SK-N-SH (cell line): ENCODE results near the gene RECK. TPM values are rescaled to one million over a fixed set of nuclear protein-coding genes. Genes with fewer than 3 reads are reported as not detected.

Experiments used
- CTCF ChIA-PET: fragments of 300-600, 350-600 bp; formaldehyde crosslinking; extraction: SDS; loops from one replicate; lab custom pipeline; 2021; lab: Yijun Ruan, JAX
- POLR2A ChIA-PET: fragments of 350-600 bp; sonication (Branson Sonifier 250); formaldehyde crosslinking; extraction: SDS; loops from one replicate; lab custom pipeline; 2020; ENCODE audit warnings: antibody characterized with exemption, inconsistent platforms; lab: Yijun Ruan, JAX
- DNase-seq: peaks from one replicate; pipeline ENCODE4 v3.0.0; 2012
- H2AFZ ChIP-seq: fragments of 200-600 bp; sonication (generic); 2 replicates; pipeline ENCODE4 v1.8.1; 2016; ENCODE audit warnings: antibody characterized with exemption, mild to moderate bottlenecking, low read depth
- H3F3A ChIP-seq: fragments of 200-600 bp; sonication (generic); replicated peaks from 2 replicates; pipeline ENCODE3; 2016; ENCODE audit warnings: antibody characterized with exemption, mild to moderate bottlenecking; ENCODE audit not compliant: insufficient read depth
- H3K27ac ChIP-seq, 2 experiments: fragments of 200-500 bp in 1 of 2; fragments of 200-600 bp in 1 of 2; sonication (Bioruptor generic) in 1 of 2; sonication (generic), shearing (Covaris generic) in 1 of 2; 2 replicates each; pipeline versions ENCODE4 v1.5.1 to v1.6.1; 2014 to 2016; ENCODE audit warnings: low read depth in 2 of 2, inconsistent platforms in 1 of 2, low read length in 1 of 2, mild to moderate bottlenecking in 1 of 2, mixed read lengths in 1 of 2
- H3K27me3 ChIP-seq: fragments of 200-600 bp; sonication (generic), shearing (Covaris generic); 2 replicates; pipeline ENCODE4 v1.6.1; 2016; ENCODE audit warnings: mixed run types; ENCODE audit not compliant: insufficient read depth
- H3K36me3 ChIP-seq, 2 experiments: fragments of 200-500 bp in 1 of 2; fragments of 200-600 bp in 1 of 2; sonication (Bioruptor generic) in 1 of 2; sonication (generic) in 1 of 2; replicated peaks in 1 of 2; 2 replicates each; pipeline versions ENCODE3 to v1.5.1; 2014 to 2016; ENCODE audit warnings: low read length in 1 of 2, mild to moderate bottlenecking in 1 of 2; ENCODE audit not compliant: insufficient read depth in 2 of 2, control insufficient read depth in 1 of 2
- H3K4me1 ChIP-seq, 2 experiments: fragments of 200-500 bp in 1 of 2; fragments of 200-600 bp in 1 of 2; sonication (Bioruptor generic) in 1 of 2; sonication (generic), shearing (Covaris generic) in 1 of 2; 2 replicates each; pipeline versions ENCODE4 v1.5.1 to v1.6.1; 2014 to 2016; ENCODE audit warnings: low read depth in 1 of 2, low read length in 1 of 2, mixed run types in 1 of 2; ENCODE audit not compliant: insufficient read depth in 2 of 2, control insufficient read depth in 1 of 2
- H3K4me2 ChIP-seq: fragments of 200-600 bp; sonication (generic), shearing (Covaris generic); 2 replicates; pipeline ENCODE4 v1.6.1; 2017; ENCODE audit warnings: mixed run types
- H3K4me3 ChIP-seq, 2 experiments: fragments of 200-500 bp in 1 of 2; fragments of 200-600 bp in 1 of 2; sonication (Bioruptor generic) in 1 of 2; sonication (generic), shearing (Covaris generic) in 1 of 2; 2 replicates each; pipeline versions ENCODE4 v1.5.1 to v1.8.1; 2014 to 2016; ENCODE audit warnings: low read depth in 2 of 2, inconsistent platforms in 1 of 2, low read length in 1 of 2, mild to moderate bottlenecking in 1 of 2, mixed read lengths in 1 of 2, moderate library complexity in 1 of 2
- H3K79me2 ChIP-seq: fragments of 200-600 bp; sonication (generic); 2 replicates; pipeline ENCODE4 v1.8.1; 2017; ENCODE audit warnings: mild to moderate bottlenecking; ENCODE audit not compliant: insufficient read depth
- H3K9ac ChIP-seq: fragments of 200-600 bp; sonication (generic); 2 replicates; pipeline ENCODE4 v1.6.1; 2017; ENCODE audit warnings: mixed run types
- H3K9me2 ChIP-seq: fragments of 200-600 bp; sonication (generic); 2 replicates; pipeline ENCODE4 v1.6.1; 2017; ENCODE audit warnings: mixed run types
- H3K9me3 ChIP-seq: fragments of 200-600 bp; sonication (generic); 2 replicates; pipeline ENCODE4 v1.6.1; 2017; ENCODE audit warnings: mixed run types, mild to moderate bottlenecking, moderate library complexity
- H4K20me1 ChIP-seq: fragments of 200-600 bp; sonication (generic); 2 replicates; pipeline ENCODE4 v1.6.1; 2017; ENCODE audit warnings: mild to moderate bottlenecking, mixed run types; ENCODE audit not compliant: insufficient read depth
- EP300 ChIP-seq, 2 experiments: IDR thresholded peaks; 2 replicates each; pipeline versions ENCODE4 v1.4.0 to v1.6.1; 2012; ENCODE audit warnings: borderline replicate concordance in 1 of 2, low read depth in 1 of 2, low read length in 1 of 2
- EZH2phosphoT487 ChIP-seq: fragments of 200-600 bp; sonication (generic); IDR thresholded peaks from 2 replicates; pipeline ENCODE4 v1.6.1; 2017; ENCODE audit warnings: low read depth, mixed run types, mild to moderate bottlenecking, antibody characterized with exemption, moderate library complexity, borderline replicate concordance
- GABPA ChIP-seq: IDR thresholded peaks from 2 replicates; pipeline ENCODE4 v1.4.0; 2012; ENCODE audit warnings: low read depth, mild to moderate bottlenecking
- GATA2 ChIP-seq: sonication (generic); formaldehyde crosslinking; IDR thresholded peaks from 2 replicates; pipeline ENCODE4 v1.5.0; 2020; ENCODE audit warnings: mild to moderate bottlenecking, missing genetic modification reagents
- MEF2A ChIP-seq: IDR thresholded peaks from 2 replicates; pipeline ENCODE4 v1.4.0; 2012; ENCODE audit warnings: low read depth, borderline replicate concordance
- MXI1 ChIP-seq: IDR thresholded peaks from 2 replicates; pipeline ENCODE4 v1.6.1; 2012; ENCODE audit warnings: mild to moderate bottlenecking, low read depth, low read length, improper control_type of control experiment
- NFIC ChIP-seq: IDR thresholded peaks from 2 replicates; pipeline ENCODE4 v1.4.0; 2012; ENCODE audit warnings: borderline replicate concordance
- POLR2AphosphoS5 ChIP-seq: IDR thresholded peaks from 2 replicates; pipeline ENCODE4 v1.6.1; 2012; ENCODE audit warnings: low read depth, low read length
- RFX5 ChIP-seq: IDR thresholded peaks from 2 replicates; pipeline ENCODE4 v1.6.1; 2012; ENCODE audit warnings: mild to moderate bottlenecking, improper control_type of control experiment, low read length
- SIN3A ChIP-seq: IDR thresholded peaks from 2 replicates; pipeline ENCODE4 v1.6.1; 2012; ENCODE audit warnings: low read depth, mild to moderate bottlenecking, low read length, moderate library complexity, borderline replicate concordance
- WGBS: methylation state at CpG from one replicate; pipeline ENCODE4 v1.1.6; 2017; ENCODE audit warnings: low lambda C conversion rate; 5-methylcytosine and 5-hydroxymethylcytosine counted together
- polyA plus RNA-seq, 3 experiments: library from polyadenylated mRNA; depleted of rRNA; stranded (reverse); fragments of >200 nt; gene quantifications; 2 replicates each; pipeline ENCODE4 v1.2.3, GENCODE V29; 2012
- TF ChIP-seq, protein P1 (sequence below): fragments of 150-350 bp; IDR thresholded peaks from 2 replicates; pipeline ENCODE4 v1.6.1; 2016; ENCODE audit warnings: mild to moderate bottlenecking, low read depth, low read length
- TF ChIP-seq, protein P2 (sequence below): IDR thresholded peaks from 2 replicates; pipeline ENCODE4; 2012
- TF ChIP-seq, protein P3 (sequence below): IDR thresholded peaks from 2 replicates; pipeline ENCODE4 v1.4.0; 2012; ENCODE audit warnings: low read depth, borderline replicate concordance

Gene RECK
- polyA plus RNA-seq, 1 of the 3 experiments (the other 2 are of a cell fraction) = 22.8 TPM

DNA sequence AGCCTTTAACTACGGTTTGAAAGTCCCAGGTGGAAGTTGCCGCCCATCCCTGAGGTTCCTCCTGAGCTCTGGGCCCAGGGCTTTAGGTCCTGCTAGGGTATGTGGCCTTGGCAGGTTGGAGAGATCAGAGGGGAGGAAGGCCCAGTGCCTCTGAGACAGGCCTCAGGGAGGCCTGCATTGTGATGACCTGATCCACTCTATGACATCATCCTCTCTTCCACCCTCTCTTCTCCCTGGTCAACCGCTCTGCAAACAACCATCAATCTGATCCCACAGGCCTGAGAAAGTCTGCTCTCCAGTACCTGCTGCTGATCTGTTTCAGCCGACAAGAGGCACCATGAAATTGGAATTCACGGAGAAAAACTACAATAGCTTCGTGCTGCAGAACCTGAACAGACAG lies 132.5 kb downstream of the RECK start, which contains the start of gene CCIN:
CCIN (plus strand) TSS at position 223 of the 400 bp plus-strand sequence; CDS start at position 338, 115 bp downstream.
- Histone ChIP-seq H3K9me2 (no peaks in the 10 kb centered on the region), H3K27me3 (no peaks in the 10 kb centered on the region), H3K27ac (no peak within 1 kb of the TSS)
- TF ChIP-seq POLR2AphosphoS5 (no peak), GABPA (no peak), NFIC (no peak)
- TF ChIP-seq, protein P1, sequence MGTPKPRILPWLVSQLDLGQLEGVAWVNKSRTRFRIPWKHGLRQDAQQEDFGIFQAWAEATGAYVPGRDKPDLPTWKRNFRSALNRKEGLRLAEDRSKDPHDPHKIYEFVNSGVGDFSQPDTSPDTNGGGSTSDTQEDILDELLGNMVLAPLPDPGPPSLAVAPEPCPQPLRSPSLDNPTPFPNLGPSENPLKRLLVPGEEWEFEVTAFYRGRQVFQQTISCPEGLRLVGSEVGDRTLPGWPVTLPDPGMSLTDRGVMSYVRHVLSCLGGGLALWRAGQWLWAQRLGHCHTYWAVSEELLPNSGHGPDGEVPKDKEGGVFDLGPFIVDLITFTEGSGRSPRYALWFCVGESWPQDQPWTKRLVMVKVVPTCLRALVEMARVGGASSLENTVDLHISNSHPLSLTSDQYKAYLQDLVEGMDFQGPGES = no peak
- TF ChIP-seq, all 33 proteins: peak for 0
- no peak within 1 kb of the TSS for H3K9ac ChIP-seq
- no peak within 1 kb of the TSS for H3K4me3 ChIP-seq
- H3K4me2 ChIP-seq = no peak within 1 kb of the TSS
- H3K36me3 ChIP-seq = no peaks in the 10 kb centered on the region
- H3K4me1 ChIP-seq = peaks cover 4 to 11% of the 10 kb centered on the region in 2 experiments; a peak in 3 of 4 replicates
- CTCF ChIA-PET = interaction anchor here (0.6 to 8.8 kb wide), 7 partner anchors 9 to 214 kb away, joined by 3 to 167 read pairs (median 4); partner anchors contain the start of genes CLTA and GLIPR2
- no peak for DNase-seq
- H2AFZ ChIP-seq = no peak within 1 kb of the TSS
- H3K79me2 ChIP-seq = no peaks in the 10 kb centered on the region
- no peaks in the 10 kb centered on the region for H3K9me3 ChIP-seq
- POLR2A ChIA-PET = interaction anchor here (1.0 kb wide), 1 partner anchor 21 kb away, joined by 4 read pairs; no protein-coding TSS in a partner anchor
- no peaks in the 10 kb centered on the region for H4K20me1 ChIP-seq
- H3F3A ChIP-seq = peaks cover 12% of the 10 kb centered on the region
- WGBS = 99% methylated on average over 6 of the region's 6 CpGs

DNA sequence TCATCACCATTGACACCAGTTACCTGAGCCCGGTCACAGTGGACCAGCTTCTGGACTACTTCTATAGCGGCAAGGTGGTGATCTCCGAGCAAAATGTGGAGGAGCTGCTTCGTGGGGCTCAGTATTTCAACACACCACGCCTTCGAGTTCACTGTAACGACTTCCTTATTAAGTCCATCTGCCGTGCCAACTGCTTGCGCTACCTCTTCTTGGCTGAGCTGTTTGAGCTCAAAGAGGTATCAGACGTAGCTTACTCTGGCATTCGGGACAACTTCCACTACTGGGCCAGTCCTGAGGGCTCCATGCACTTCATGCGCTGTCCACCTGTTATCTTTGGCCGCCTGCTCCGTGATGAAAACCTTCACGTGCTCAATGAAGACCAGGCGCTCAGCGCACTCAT lies 133.0 kb downstream of the RECK start:
- Histone ChIP-seq H4K20me1 (no peaks in the 10 kb centered on the region), H3K27ac (no peak overlapping the region), H2AFZ (no peak overlapping the region), H3K9ac (no peak overlapping the region), H3K27me3 (no peaks in the 10 kb centered on the region), H3K4me1 (peaks cover 4 to 5% of the 10 kb centered on the region in 2 experiments; a peak in 3 of 4 replicates), H3K36me3 (no peaks in the 10 kb centered on the region), H3K4me3 (no peak overlapping the region), H3K9me3 (no peaks in the 10 kb centered on the region), H3F3A (peaks cover 7% of the 10 kb centered on the region), H3K9me2 (no peaks in the 10 kb centered on the region), H3K79me2 (no peaks in the 10 kb centered on the region), H3K4me2 (no peak overlapping the region)
- TF ChIP-seq MXI1 (no peak), RFX5 (no peak), GATA2 (CRISPR knock-in tag) (no peak), MEF2A (no peak)
- DNase-seq = no peak
- ChIA-PET POLR2A (interaction anchor here (1.0 kb wide), 1 partner anchor 20 kb away, joined by 4 read pairs; no protein-coding TSS in a partner anchor), CTCF (interaction anchor here (0.6 to 8.8 kb wide), 4 partner anchors 20 to 69 kb away, joined by 3 to 167 read pairs (median 62); partner anchors contain the start of genes CLTA and GLIPR2)
- WGBS = 95% methylated on average over 14 of the region's 17 CpGs

DNA sequence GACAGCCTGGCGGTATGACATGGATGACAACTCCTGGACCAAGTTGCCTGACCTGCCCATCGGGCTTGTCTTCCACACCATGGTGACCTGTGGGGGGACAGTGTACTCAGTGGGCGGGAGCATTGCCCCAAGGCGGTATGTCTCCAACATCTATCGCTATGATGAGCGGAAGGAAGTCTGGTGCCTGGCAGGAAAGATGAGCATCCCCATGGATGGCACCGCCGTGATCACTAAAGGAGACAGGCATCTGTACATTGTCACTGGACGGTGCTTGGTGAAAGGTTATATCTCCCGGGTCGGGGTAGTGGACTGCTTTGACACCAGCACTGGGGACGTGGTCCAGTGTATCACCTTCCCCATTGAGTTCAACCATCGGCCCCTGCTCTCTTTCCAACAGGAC lies 133.8 kb downstream of the RECK start:
- peaks cover 2 to 3% of the 10 kb centered on the region in 2 experiments; a peak in 3 of 4 replicates for H3K4me1 ChIP-seq
- no peak for DNase-seq
- no peak overlapping the region for H3K27ac ChIP-seq
- POLR2A ChIA-PET = no interaction called here
- no peak overlapping the region for H3K9ac ChIP-seq
- WGBS = 83% methylated on average over 13 of the region's 13 CpGs
- H3K79me2 ChIP-seq = no peaks in the 10 kb centered on the region
- H3K27me3 ChIP-seq = no peaks in the 10 kb centered on the region
- H3K4me2 ChIP-seq = no peak overlapping the region
- CTCF ChIA-PET = interaction anchor here (1.0 to 8.8 kb wide), 4 partner anchors 20 to 95 kb away, joined by 3 to 167 read pairs (median 62); partner anchors contain the start of genes CLTA and GLIPR2
- H3K9me2 ChIP-seq = no peaks in the 10 kb centered on the region
- no peaks in the 10 kb centered on the region for H3K36me3 ChIP-seq
- H3K4me3 ChIP-seq = no peak overlapping the region
- TF ChIP-seq GABPA = no peak
- TF ChIP-seq MEF2A = no peak
- no peak for TF ChIP-seq EZH2phosphoT487
- TF ChIP-seq, protein P2, sequence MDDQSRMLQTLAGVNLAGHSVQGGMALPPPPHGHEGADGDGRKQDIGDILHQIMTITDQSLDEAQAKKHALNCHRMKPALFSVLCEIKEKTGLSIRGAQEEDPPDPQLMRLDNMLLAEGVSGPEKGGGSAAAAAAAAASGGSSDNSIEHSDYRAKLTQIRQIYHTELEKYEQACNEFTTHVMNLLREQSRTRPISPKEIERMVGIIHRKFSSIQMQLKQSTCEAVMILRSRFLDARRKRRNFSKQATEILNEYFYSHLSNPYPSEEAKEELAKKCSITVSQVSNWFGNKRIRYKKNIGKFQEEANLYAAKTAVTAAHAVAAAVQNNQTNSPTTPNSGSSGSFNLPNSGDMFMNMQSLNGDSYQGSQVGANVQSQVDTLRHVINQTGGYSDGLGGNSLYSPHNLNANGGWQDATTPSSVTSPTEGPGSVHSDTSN = no peak
- TF ChIP-seq SIN3A = no peak
- TF ChIP-seq, protein P3, sequence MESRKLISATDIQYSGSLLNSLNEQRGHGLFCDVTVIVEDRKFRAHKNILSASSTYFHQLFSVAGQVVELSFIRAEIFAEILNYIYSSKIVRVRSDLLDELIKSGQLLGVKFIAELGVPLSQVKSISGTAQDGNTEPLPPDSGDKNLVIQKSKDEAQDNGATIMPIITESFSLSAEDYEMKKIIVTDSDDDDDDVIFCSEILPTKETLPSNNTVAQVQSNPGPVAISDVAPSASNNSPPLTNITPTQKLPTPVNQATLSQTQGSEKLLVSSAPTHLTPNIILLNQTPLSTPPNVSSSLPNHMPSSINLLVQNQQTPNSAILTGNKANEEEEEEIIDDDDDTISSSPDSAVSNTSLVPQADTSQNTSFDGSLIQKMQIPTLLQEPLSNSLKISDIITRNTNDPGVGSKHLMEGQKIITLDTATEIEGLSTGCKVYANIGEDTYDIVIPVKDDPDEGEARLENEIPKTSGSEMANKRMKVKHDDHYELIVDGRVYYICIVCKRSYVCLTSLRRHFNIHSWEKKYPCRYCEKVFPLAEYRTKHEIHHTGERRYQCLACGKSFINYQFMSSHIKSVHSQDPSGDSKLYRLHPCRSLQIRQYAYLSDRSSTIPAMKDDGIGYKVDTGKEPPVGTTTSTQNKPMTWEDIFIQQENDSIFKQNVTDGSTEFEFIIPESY = no peak
- no peak for TF ChIP-seq EP300 (IDR thresholded peaks at IDR 0.05; ENCODE audit: borderline replicate concordance in 1 of 2, low read depth in 1 of 2, low read length in 1 of 2)
- H3F3A ChIP-seq = no peaks in the 10 kb centered on the region
- H3K9me3 ChIP-seq = no peaks in the 10 kb centered on the region
- H2AFZ ChIP-seq = no peak overlapping the region
- no peaks in the 10 kb centered on the region for H4K20me1 ChIP-seq
